Lower leg skin (tissue), 4 donors: ENCODE measurements around the gene MROH2B. TPM values are rescaled to one million over a fixed set of nuclear protein-coding genes. Genes with fewer than 3 reads are reported as not detected.

ENCODE experiments used
- DNase-seq, 2 donors: peaks; one replicate each; pipeline ENCODE4 v3.0.0-alpha.2; 2019; ENCODE audit warnings: low spot score in 2 of 2
- H3K4me3 ChIP-seq: fragments of 200-600 bp; sonication (generic); 2 replicates; pipeline ENCODE4 v1.5.1; 2017; ENCODE audit warnings: mild to moderate bottlenecking, low read depth; ENCODE audit not compliant: poor library complexity, severe bottlenecking
- CTCF ChIP-seq, 3 donors: fragments of 450-650 bp; IDR thresholded peaks; one replicate each; pipeline ENCODE4 v1.5.1; 2016; ENCODE audit warnings: antibody characterized with exemption in 3 of 3, mild to moderate bottlenecking in 3 of 3, moderate library complexity in 2 of 3
- POLR2A ChIP-seq, 2 donors: fragments of 450-650 bp; IDR thresholded peaks; one replicate each; pipeline ENCODE4 v1.6.1; 2016 to 2017; ENCODE audit warnings: antibody characterized with exemption in 2 of 2, mild to moderate bottlenecking in 1 of 2, moderate library complexity in 1 of 2
- WGBS, 2 donors: methylation state at CpG; one replicate each; pipeline ENCODE4 v1.1.5; 2018; 5-methylcytosine and 5-hydroxymethylcytosine counted together
- intact Hi-C: fragments of 100-400 bp; cut with DNase I; formaldehyde crosslinking; loops from one replicate; pipeline ENCODE4 v1.15.0; 2023; ENCODE audit warnings: low total_unique reads
- total RNA-seq, 4 donors: library from RNA; depleted of rRNA; stranded (reverse); fragments of >200 nt; gene quantifications; one replicate each; pipeline ENCODE4 v1.1.0, GENCODE V29; 2016

The MROH2B gene
- total RNA-seq, 4 donors from 2014 or later, result not detected

GRCh38 chr5:41010572-41010971 lies 60.6 kb downstream of the MROH2B start:
- intact Hi-C loops, result no loop called here

GRCh38 chr5:41009232-41009631 lies 61.9 kb downstream of the MROH2B start:
- TF ChIP-seq CTCF (IDR thresholded peaks at IDR 0.05) (no peak), POLR2A (IDR thresholded peaks at IDR 0.05) (no peak)
- 73 to 76% methylated on average over 4 of the region's 4 CpGs for WGBS, 2 donors
- no peak overlapping the region for H3K4me3 ChIP-seq
- no peak for DNase-seq
- intact Hi-C loops, result no loop called here

More at GRCh38 chr5:41010572-41010971, 60.6 kb downstream of the MROH2B start:
- DNase-seq, result no peak
- WGBS, 2 donors, result 84 to 97% methylated on average over 6 of the region's 6 CpGs
- TF ChIP-seq CTCF (IDR thresholded peaks at IDR 0.05) (no peak), POLR2A (IDR thresholded peaks at IDR 0.05) (no peak)
- H3K4me3 ChIP-seq, result no peak overlapping the region

- TF ChIP-seq POLR2A (IDR thresholded peaks at IDR 0.05) (no peak), CTCF (IDR thresholded peaks at IDR 0.05) (no peak)
- H3K4me3 ChIP-seq, result no peak overlapping the region
- intact Hi-C loops, result no loop called here
- DNase-seq, result no peak
- 82 to 87% methylated on average over 7 of the region's 7 CpGs for WGBS, 2 donors
Observed at GRCh38 chr5:41004931-41005330, 66.2 kb downstream of the MROH2B start.

DNA sequence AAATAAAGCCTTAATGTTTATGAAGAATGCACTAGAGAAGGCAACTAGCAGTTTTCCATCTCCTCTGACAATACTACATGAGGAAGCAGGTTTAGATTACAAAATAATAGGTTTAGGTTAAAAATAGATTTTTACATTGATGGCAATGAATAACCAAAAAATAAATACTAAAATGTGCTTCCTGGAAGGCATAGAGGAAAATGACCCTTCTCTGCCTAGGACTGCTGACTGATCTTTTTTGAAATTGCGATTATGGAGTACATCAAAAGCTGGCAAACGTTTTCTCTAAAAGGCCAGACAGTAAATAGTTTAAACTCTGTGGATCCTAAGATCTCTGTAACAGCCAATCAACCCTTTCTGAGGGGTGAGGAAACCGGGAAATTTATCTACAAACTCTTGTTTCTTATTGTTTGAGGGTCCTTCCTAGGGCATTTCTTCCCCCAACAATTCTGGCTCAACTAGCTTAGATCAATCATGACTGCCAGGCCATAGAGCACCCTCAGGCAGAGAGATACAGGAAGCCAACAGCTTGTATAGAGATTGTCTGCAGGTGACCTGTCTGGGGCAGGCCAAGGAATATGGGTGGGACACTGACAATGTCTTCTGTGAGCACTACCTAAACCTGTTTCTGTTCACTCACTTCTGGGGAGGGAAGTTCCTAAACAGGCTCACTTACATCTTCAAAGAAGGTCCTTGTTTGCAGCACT lies 67.3 kb downstream of the MROH2B start:
- intact Hi-C loops, result no loop called here
- TF ChIP-seq POLR2A (IDR thresholded peaks at IDR 0.05), result no peak
- no peak for TF ChIP-seq CTCF (IDR thresholded peaks at IDR 0.05)
- no peak overlapping the region for H3K4me3 ChIP-seq
- 56 to 62% methylated on average over 3 of the region's 3 CpGs for WGBS, 2 donors
- no peak for DNase-seq

DNA sequence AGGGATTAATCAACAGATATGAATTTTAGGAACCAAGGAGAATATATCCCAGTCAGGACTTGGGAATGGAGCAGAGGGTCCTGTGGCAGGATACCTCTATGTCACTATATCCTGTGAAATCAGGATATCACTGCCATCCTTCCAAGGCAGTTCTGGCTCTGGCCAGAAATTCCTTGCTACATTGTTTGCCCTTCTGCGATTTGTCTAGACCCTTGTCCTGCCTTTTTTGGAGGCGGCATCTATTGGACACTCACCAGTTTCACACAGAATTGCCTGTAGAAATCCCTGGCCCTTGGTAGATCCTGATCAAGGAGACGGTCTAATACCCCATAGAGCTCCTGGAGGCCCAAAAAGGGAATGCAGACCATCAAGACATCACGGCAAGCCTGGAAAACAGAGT lies 71.2 kb downstream of the MROH2B start:
- intact Hi-C loops, result no loop called here
- H3K4me3 ChIP-seq, result no peak overlapping the region
- TF ChIP-seq CTCF (IDR thresholded peaks at IDR 0.05), result no peak
- TF ChIP-seq POLR2A (IDR thresholded peaks at IDR 0.05), result no peak
- 90 to 93% methylated on average over 4 of the region's 4 CpGs for WGBS, 2 donors
- no peak for DNase-seq

DNA sequence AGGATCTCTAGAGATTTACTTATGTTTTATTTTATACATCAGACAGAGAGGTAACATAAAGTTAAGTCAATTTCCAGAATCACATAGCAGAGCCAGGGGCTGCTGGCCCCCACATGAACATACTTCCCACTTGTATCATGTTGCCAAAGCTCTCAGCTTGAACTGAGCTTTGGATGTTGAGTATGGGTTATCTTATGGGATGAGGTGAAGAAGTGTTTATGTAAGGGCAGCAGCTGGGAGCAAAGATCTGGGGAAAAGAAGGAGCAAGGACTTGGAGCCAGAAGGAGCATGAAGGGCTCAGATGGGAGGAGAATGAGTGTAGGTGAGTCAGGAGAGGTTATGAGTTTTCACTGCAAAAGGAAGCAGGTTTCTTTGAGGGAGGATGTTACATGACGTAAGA lies 72.0 kb downstream of the MROH2B start:
- no peak for TF ChIP-seq POLR2A (IDR thresholded peaks at IDR 0.05)
- TF ChIP-seq CTCF (IDR thresholded peaks at IDR 0.05), result no peak
- DNase-seq, result no peak
- intact Hi-C loops, result no loop called here
- no peak overlapping the region for H3K4me3 ChIP-seq
- 79 to 91% methylated on average over 1 of the region's 1 CpG for WGBS, 2 donors
